CD4-positive, alpha-beta T cell treated with Interleukin-12 subunit alpha and Interleukin-12 subunit beta, for 1 hour (primary cell): ENCODE measurements around the gene GAB2.
"Not testable (repeated sequence)": the region's sequence is repeated elsewhere in the genome, so short reads cannot be mapped to it uniquely, and the experiment has no call there.

Experiments used
- DNase-seq: peaks from one replicate; pipeline ENCODE4 v3.0.0-alpha.2; 2020

GAB2 gene

GRCh38 chr11:78300108-78300839, 117.3 kb downstream of the GAB2 start:
- DNase-seq: no peak

GRCh38 chr11:78299000-78299710, 118.5 kb downstream of the GAB2 start:
- no peak for DNase-seq

GRCh38 chr11:78298291-78298771, 119.3 kb downstream of the GAB2 start:
- DNase-seq: no peak

GRCh38 chr11:78295991-78296930, 121.4 kb downstream of the GAB2 start:
- no peak for DNase-seq

- DNase-seq: no peak
Measured at GRCh38 chr11:78295347-78295746, 122.3 kb downstream of the GAB2 start.

- not testable (repeated sequence) for DNase-seq
Measured at GRCh38 chr11:78294100-78294499, 123.5 kb downstream of the GAB2 start.

- no peak for DNase-seq
Measured at GRCh38 chr11:78293536-78293935, 124.1 kb downstream of the GAB2 start.

- peak; percentile 16 for DNase-seq
Measured at GRCh38 chr11:78292109-78292803, 125.4 kb downstream of the GAB2 start.

GRCh38 chr11:78291503-78292108, 126.0 kb downstream of the GAB2 start:
- DNase-seq: peak; percentile 5

- DNase-seq: peak; percentile 6
Measured at GRCh38 chr11:78290293-78291176, 127.1 kb downstream of the GAB2 start.

GRCh38 chr11:78289552-78290292, 127.9 kb downstream of the GAB2 start:
- no peak for DNase-seq

GRCh38 chr11:78284260-78284659, 133.4 kb downstream of the GAB2 start:
- DNase-seq: no peak

GRCh38 chr11:78282821-78283220, 134.8 kb downstream of the GAB2 start:
- DNase-seq: no peak

- no peak for DNase-seq
Measured at GRCh38 chr11:78281511-78281910, 136.1 kb downstream of the GAB2 start.

GRCh38 chr11:78277314-78277994, 140.2 kb downstream of the GAB2 start:
- DNase-seq: no peak

GRCh38 chr11:78276311-78276710, 141.3 kb downstream of the GAB2 start:
- DNase-seq: no peak

GRCh38 chr11:78274739-78275138, 142.9 kb downstream of the GAB2 start:
- DNase-seq: no peak

GRCh38 chr11:78272625-78273269, 144.9 kb downstream of the GAB2 start:
- DNase-seq: not testable (repeated sequence)

GRCh38 chr11:78271801-78272200, 145.8 kb downstream of the GAB2 start:
- DNase-seq: not testable (repeated sequence)
